Testis (tissue), 3 donors: ENCODE measurements around the gene FAM199X. TPM values are rescaled to one million over a fixed set of nuclear protein-coding genes. Genes with fewer than 3 reads are reported as not detected.

ENCODE experiments used
- DNase-seq: peaks from one replicate; pipeline ENCODE4 v3.0.0-alpha.2; 2019
- H3K27ac ChIP-seq, 2 donors: fragments of 200-600 bp; sonication (generic); one replicate each; pipeline ENCODE4 v1.5.1; 2019
- H3K27me3 ChIP-seq: fragments of 200-600 bp; sonication (generic); one replicate; pipeline ENCODE4 v1.5.1; 2019
- H3K36me3 ChIP-seq: fragments of 200-600 bp; sonication (generic); one replicate; pipeline ENCODE4 v1.5.1; 2017; ENCODE audit warnings: low read depth; ENCODE audit errors: missing control alignments
- H3K4me1 ChIP-seq: fragments of 200-600 bp; sonication (generic); one replicate; pipeline ENCODE4 v1.5.1; 2019
- H3K4me3 ChIP-seq, 2 donors: fragments of 200-600 bp; sonication (generic); one replicate each; pipeline ENCODE4 v1.5.1; 2017 to 2019
- H3K9me3 ChIP-seq: fragments of 200-600 bp; sonication (generic); one replicate; pipeline ENCODE4 v1.5.1; 2017
- CTCF ChIP-seq, 3 experiments: fragments of 450-650 bp in 2 of 3; fragments of 200-600 bp in 1 of 3; sonication (generic) in 1 of 3; IDR thresholded peaks; one replicate each; pipeline ENCODE4 v1.5.1; 2016 to 2019; ENCODE audit warnings: antibody characterized with exemption in 3 of 3, mild to moderate bottlenecking in 2 of 3, moderate library complexity in 1 of 3
- POLR2A ChIP-seq: fragments of 450-650 bp; IDR thresholded peaks from one replicate; pipeline ENCODE4 v1.6.1; 2017; ENCODE audit warnings: antibody characterized with exemption, mild to moderate bottlenecking, moderate library complexity
- WGBS, 2 donors: methylation state at CpG; one replicate each; pipeline ENCODE4 v1.1.5; 2018; 5-methylcytosine and 5-hydroxymethylcytosine counted together
- intact Hi-C: fragments of 100-400 bp; cut with DNase I; formaldehyde crosslinking; loops from one replicate; pipeline ENCODE4 v1.15.1; 2023; ENCODE audit warnings: low total_unique reads
- polyA plus RNA-seq: library from polyadenylated mRNA; stranded (reverse); fragments of 350-450 nt; fragmentation: Illumina TruSeq; extraction: RNeasy Lipid Tissue Mini Kit (QIAGEN cat#74804); gene quantifications from one replicate; pipeline ENCODE4 v1.2.3, GENCODE V29; 2014; ENCODE audit warnings: low read depth, low replicate concordance; ENCODE audit not compliant: insufficient read depth
- total RNA-seq, 2 donors: library from RNA; depleted of rRNA; stranded (reverse); fragments of >200 nt; gene quantifications; one replicate each; pipeline ENCODE4 v1.2.3, GENCODE V29; 2016

FAM199X gene
- total and polyA plus RNA-seq, 3 donors from 2014 or later = 20.9 to 35.6 (median 33.8) TPM

GRCh38 chrX:104126856-104127255 is 39.4 kb upstream of the FAM199X start:
- intact Hi-C loops = no loop called here
- Histone ChIP-seq H3K36me3 (no peaks in the 10 kb centered on the region), H3K27ac (no peak overlapping the region), H3K9me3 (no peaks in the 10 kb centered on the region), H3K27me3 (no peaks in the 10 kb centered on the region), H3K4me1 (no peaks in the 10 kb centered on the region), H3K4me3 (no peak overlapping the region)
- TF ChIP-seq CTCF (IDR thresholded peaks at IDR 0.05) (no peak), POLR2A (no peak)
- DNase-seq = no peak
- WGBS, 2 donors = 44 to 54% methylated on average over 2 of the region's 2 CpGs

- H3K4me3 ChIP-seq = no peak overlapping the region
- 87 to 94% methylated on average over 6 of the region's 6 CpGs for WGBS, 2 donors
- H3K4me1 ChIP-seq = no peaks in the 10 kb centered on the region
- H3K36me3 ChIP-seq = no peaks in the 10 kb centered on the region
- H3K9me3 ChIP-seq = no peaks in the 10 kb centered on the region
- DNase-seq = no peak
- TF ChIP-seq POLR2A = no peak
- no peak for TF ChIP-seq CTCF (IDR thresholded peaks at IDR 0.05)
- H3K27me3 ChIP-seq = no peaks in the 10 kb centered on the region
- intact Hi-C loops = no loop called here
- H3K27ac ChIP-seq = no peak overlapping the region
Observed at GRCh38 chrX:104130808-104131207, 35.4 kb upstream of the FAM199X start.

- H3K9me3 ChIP-seq = no peaks in the 10 kb centered on the region
- no peaks in the 10 kb centered on the region for H3K27me3 ChIP-seq
- WGBS, 2 donors = 82 to 90% methylated on average over 5 of the region's 5 CpGs
- H3K27ac ChIP-seq = no peak overlapping the region
- H3K36me3 ChIP-seq = no peaks in the 10 kb centered on the region
- no peak overlapping the region for H3K4me3 ChIP-seq
- intact Hi-C loops = no loop called here
- H3K4me1 ChIP-seq = no peaks in the 10 kb centered on the region
- TF ChIP-seq POLR2A = no peak
- no peak for TF ChIP-seq CTCF (IDR thresholded peaks at IDR 0.05)
- no peak for DNase-seq
Observed at GRCh38 chrX:104134583-104135261, 31.5 kb upstream of the FAM199X start.

- Histone ChIP-seq H3K36me3 (no peaks in the 10 kb centered on the region), H3K27ac (no peak overlapping the region), H3K27me3 (no peaks in the 10 kb centered on the region), H3K4me1 (no peaks in the 10 kb centered on the region), H3K4me3 (no peak overlapping the region), H3K9me3 (no peaks in the 10 kb centered on the region)
- DNase-seq = no peak
- 91 to 100% methylated on average over 1 of the region's 1 CpG for WGBS, 2 donors
- intact Hi-C loops = no loop called here
- TF ChIP-seq CTCF (IDR thresholded peaks at IDR 0.05) = no peak
- no peak for TF ChIP-seq POLR2A
Observed at GRCh38 chrX:104135677-104136076, 30.6 kb upstream of the FAM199X start.
